ENCODE measurements around the gene HS1BP3. TPM values are rescaled to one million over a fixed set of nuclear protein-coding genes. Genes with fewer than 3 reads are reported as not detected.
A peak's percentile ranks its signal among the peaks of the same experiment; 100 is the strongest.

The HS1BP3 gene
- polyA plus RNA-seq, 1 experiment: 14.2 TPM

DNA sequence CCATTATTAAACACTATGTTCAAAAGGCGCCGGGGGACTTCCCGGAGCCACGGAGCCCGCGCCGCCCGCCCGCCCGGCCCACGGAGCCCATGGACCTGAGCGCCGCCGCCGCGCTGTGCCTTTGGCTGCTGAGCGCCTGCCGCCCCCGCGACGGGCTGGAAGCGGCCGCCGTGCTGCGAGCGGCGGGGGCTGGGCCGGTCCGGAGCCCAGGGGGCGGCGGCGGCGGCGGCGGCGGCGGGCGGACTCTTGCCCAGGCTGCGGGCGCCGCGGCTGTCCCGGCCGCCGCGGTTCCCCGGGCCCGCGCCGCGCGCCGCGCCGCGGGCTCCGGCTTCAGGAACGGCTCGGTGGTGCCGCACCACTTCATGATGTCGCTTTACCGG is 16.2 kb upstream of the HS1BP3 start:
- CTCF ChIA-PET: interaction anchor here (2.6 kb wide), 1 partner anchor 16 kb away, joined by 7 read pairs; no protein-coding TSS in a partner anchor
- H3K27me3 ChIP-seq (ENCODE audit: control insufficient read depth, insufficient read depth, low read length): peaks cover 93% of the 10 kb centered on the region

DNA sequence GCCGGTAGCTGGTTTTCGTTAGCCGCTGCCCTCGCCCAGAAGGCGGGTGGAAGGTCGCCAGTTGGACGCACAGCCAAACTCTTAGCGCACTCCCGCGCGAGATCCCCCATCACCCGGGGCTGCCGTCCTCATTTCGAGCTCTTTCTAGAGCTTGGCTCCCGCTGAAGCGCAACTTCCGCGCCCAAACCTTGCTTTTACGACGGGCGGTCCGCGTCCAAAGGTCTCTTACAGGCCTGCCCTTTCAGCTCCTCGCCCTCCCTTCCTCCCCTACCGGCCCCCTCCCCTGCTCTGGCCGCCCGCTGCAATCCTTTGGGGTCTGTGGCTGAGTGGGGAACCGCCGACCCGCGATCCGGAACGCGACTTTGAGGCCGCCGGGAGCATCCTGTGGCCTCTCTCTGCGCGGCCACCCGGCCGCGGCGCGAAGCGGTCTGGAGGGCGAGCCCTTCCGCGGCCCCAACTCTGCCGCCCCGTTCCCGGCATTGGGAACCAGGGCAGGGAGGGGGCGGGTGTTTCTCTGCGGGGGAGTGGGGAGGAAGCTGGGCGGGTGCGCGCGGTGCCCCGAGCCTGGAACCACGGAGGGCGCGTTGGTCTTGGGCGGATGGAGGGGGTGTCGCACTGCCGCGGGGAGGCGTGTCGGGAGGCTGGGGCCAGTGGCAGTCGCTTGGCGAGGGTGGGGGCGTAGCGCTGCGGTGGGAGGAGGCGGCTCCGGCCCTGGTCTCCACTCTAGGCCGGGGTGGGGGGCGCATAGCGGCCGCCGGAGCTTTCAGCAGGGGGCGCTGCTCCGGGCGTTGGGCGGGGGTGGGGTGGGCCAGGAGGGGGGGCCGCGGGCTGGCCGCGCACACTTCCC is 15.6 kb upstream of the HS1BP3 start, which contains the start of gene GDF7:
Gene GDF7 (plus strand): TSS at position 841 of the 847 bp plus-strand sequence. CDS start 96 bp downstream, outside the sequence.
- H3K9me3 ChIP-seq (ENCODE audit: control insufficient read depth, insufficient read depth, low read length): peaks cover 4% of the 10 kb centered on the region; the same call in 1 of the 2 replicates
- no peak for DNase-seq (ENCODE audit: low read depth, low spot score)
- ChIA-PET POLR2A (no interaction called here), CTCF (interaction anchor here (0.9 to 2.6 kb wide), 4 partner anchors 10 to 297 kb away, joined by 3 to 7 read pairs (median 5); no protein-coding TSS in a partner anchor)
- peak within 1 kb of the TSS; percentile 41 for H3K4me3 ChIP-seq (ENCODE audit: low read depth, low read length)
- H3K27ac ChIP-seq (ENCODE audit: low read depth, low read length): no peak within 1 kb of the TSS
- TF ChIP-seq, protein P1, sequence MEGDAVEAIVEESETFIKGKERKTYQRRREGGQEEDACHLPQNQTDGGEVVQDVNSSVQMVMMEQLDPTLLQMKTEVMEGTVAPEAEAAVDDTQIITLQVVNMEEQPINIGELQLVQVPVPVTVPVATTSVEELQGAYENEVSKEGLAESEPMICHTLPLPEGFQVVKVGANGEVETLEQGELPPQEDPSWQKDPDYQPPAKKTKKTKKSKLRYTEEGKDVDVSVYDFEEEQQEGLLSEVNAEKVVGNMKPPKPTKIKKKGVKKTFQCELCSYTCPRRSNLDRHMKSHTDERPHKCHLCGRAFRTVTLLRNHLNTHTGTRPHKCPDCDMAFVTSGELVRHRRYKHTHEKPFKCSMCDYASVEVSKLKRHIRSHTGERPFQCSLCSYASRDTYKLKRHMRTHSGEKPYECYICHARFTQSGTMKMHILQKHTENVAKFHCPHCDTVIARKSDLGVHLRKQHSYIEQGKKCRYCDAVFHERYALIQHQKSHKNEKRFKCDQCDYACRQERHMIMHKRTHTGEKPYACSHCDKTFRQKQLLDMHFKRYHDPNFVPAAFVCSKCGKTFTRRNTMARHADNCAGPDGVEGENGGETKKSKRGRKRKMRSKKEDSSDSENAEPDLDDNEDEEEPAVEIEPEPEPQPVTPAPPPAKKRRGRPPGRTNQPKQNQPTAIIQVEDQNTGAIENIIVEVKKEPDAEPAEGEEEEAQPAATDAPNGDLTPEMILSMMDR (IDR thresholded peaks at IDR 0.05; ENCODE audit: low read depth, low read length): peak; percentile 11; the same call in 1 of the 2 replicates
- peaks cover 93% of the 10 kb centered on the region for H3K27me3 ChIP-seq (ENCODE audit: control insufficient read depth, insufficient read depth, low read length)

More for the DNA sequence above, 16.2 kb upstream of the HS1BP3 start:
- POLR2A ChIA-PET: no interaction called here
- Histone ChIP-seq H3K9me3 (ENCODE audit: control insufficient read depth, insufficient read depth, low read length) (peaks cover 4% of the 10 kb centered on the region; the same call in 1 of the 2 replicates), H3K27ac (ENCODE audit: low read depth, low read length) (no peak overlapping the region), H3K4me3 (ENCODE audit: low read depth, low read length) (peak overlapping the region; percentile 41; the same call in 1 of the 2 replicates)
- TF ChIP-seq, protein P1 (IDR thresholded peaks at IDR 0.05; ENCODE audit: low read depth, low read length): no peak
- DNase-seq (ENCODE audit: low read depth, low spot score): no peak

DNA sequence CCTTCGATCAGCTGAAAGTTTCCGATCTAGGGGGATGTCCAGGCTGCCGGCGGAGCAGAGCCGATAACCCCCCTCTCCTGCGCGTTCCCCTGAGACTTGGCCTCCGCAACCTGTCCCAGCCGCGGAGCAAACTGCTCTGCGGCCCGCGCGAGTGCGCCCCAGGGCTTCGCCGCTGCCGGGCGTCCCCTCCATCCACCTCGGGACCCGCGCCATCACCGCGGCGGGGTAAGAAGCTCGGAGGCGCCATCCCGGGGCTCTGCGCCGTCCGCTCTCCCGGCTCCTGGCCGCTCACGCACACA is 15.1 kb upstream of the HS1BP3 start:
- Histone ChIP-seq H3K27me3 (ENCODE audit: control insufficient read depth, insufficient read depth, low read length) (peaks cover 90% of the 10 kb centered on the region), H3K27ac (ENCODE audit: low read depth, low read length) (no peak overlapping the region), H3K4me3 (ENCODE audit: low read depth, low read length) (no peak overlapping the region), H3K9me3 (ENCODE audit: control insufficient read depth, insufficient read depth, low read length) (no peaks in the 10 kb centered on the region; the same call in 1 of the 2 replicates)
- ChIA-PET CTCF (interaction anchor here (0.9 to 2.6 kb wide), 4 partner anchors 11 to 297 kb away, joined by 3 to 7 read pairs (median 5); no protein-coding TSS in a partner anchor), POLR2A (no interaction called here)
- no peak for DNase-seq (ENCODE audit: low read depth, low spot score)
- TF ChIP-seq, protein P1 (IDR thresholded peaks at IDR 0.05; ENCODE audit: low read depth, low read length): no peak

DNA sequence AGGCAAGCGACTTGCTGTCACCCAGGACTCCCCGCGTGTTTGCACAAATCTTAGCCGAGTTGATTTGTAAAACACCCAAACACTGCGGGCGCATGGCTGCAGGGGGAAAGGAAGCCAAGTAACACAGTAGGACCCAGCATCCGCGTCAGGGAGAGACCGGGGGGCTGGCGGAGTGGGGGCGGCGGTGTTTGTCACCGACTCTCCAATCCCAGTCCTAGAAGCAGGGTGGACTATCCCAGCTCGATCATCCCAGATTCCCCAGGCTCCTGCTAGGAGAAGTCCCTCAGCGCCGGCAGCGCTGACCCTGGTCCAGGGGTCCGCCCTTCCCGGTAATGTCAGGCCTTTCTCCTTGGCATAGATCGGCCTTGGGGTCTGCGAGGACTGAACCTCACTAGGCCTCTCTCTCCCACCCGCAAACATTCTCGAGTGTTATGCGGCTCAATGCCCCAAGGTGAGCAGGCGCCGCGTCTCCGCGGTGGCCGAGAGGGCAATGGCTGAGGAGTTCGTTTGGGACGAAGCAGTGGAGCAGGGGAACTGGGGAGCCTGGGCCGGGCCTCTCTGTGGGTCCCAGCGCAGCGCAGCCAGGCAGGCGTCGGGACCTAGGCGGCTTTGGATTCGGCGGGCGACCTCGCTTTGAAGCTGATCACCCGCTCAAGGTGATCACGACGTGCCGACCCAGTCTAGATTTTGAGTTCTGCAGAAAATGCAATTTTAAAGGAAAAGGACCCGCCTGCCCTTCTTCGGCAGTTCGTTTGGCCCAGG is 14.5 kb upstream of the HS1BP3 start:
- Histone ChIP-seq H3K27me3 (ENCODE audit: control insufficient read depth, insufficient read depth, low read length) (peaks cover 90% of the 10 kb centered on the region), H3K9me3 (ENCODE audit: control insufficient read depth, insufficient read depth, low read length) (no peaks in the 10 kb centered on the region; the same call in 1 of the 2 replicates), H3K4me3 (ENCODE audit: low read depth, low read length) (no peak overlapping the region), H3K27ac (ENCODE audit: low read depth, low read length) (no peak overlapping the region)
- POLR2A ChIA-PET: no interaction called here
- no peak for DNase-seq (ENCODE audit: low read depth, low spot score)
- TF ChIP-seq, protein P1 (IDR thresholded peaks at IDR 0.05; ENCODE audit: low read depth, low read length): no peak
- CTCF ChIA-PET: interaction anchor here (0.5 to 6.0 kb wide), 6 partner anchors 11 to 298 kb away, joined by 3 to 302 read pairs (median 6); no protein-coding TSS in a partner anchor
